Mononuclear cell (primary cell): ENCODE measurements around the gene GRIK4. TPM values are rescaled to one million over a fixed set of nuclear protein-coding genes. Genes with fewer than 3 reads are reported as not detected.

Experiments used
- H3K27me3 ChIP-seq: 2 replicates; pipeline ENCODE4 v1.6.0; 2011; ENCODE audit warnings: low read length, control low read depth; ENCODE audit not compliant: insufficient read depth
- H3K4me1 ChIP-seq: 2 replicates; pipeline ENCODE4 v1.5.1; 2011; ENCODE audit warnings: mild to moderate bottlenecking, low read length, control low read depth; ENCODE audit not compliant: insufficient read depth
- H3K4me3 ChIP-seq: 2 replicates; pipeline ENCODE4 v1.5.1; 2011; ENCODE audit warnings: mild to moderate bottlenecking, low read length, moderate library complexity
- H3K9me3 ChIP-seq: 2 replicates; pipeline ENCODE4 v1.5.1; 2011; ENCODE audit warnings: low read depth, mild to moderate bottlenecking, control low read depth, low read length
- total RNA-seq: library from RNA; depleted of rRNA; stranded (reverse); fragments of >200 nt; gene quantifications from one replicate; pipeline ENCODE4 v1.2.3, GENCODE V29; 2012

Gene GRIK4
- total RNA-seq, 1 donor, result 0.21 TPM

- H3K4me3 ChIP-seq, result no peak overlapping the region
- no peaks in the 10 kb centered on the region for H3K27me3 ChIP-seq
These were observed 15.7 kb downstream of the GRIK4 start for GRCh38 chr11:120527111-120527761.

GRCh38 chr11:120528749-120529148, 17.2 kb downstream of the GRIK4 start:
- no peaks in the 10 kb centered on the region for H3K27me3 ChIP-seq
- no peak overlapping the region for H3K4me3 ChIP-seq
- H3K9me3 ChIP-seq, result no peaks in the 10 kb centered on the region
- no peaks in the 10 kb centered on the region for H3K4me1 ChIP-seq

More at GRCh38 chr11:120527111-120527761, 15.7 kb downstream of the GRIK4 start:
- Histone ChIP-seq H3K4me1 (no peaks in the 10 kb centered on the region), H3K9me3 (no peaks in the 10 kb centered on the region)

- Histone ChIP-seq H3K4me1 (no peaks in the 10 kb centered on the region), H3K4me3 (no peak overlapping the region), H3K9me3 (no peaks in the 10 kb centered on the region), H3K27me3 (no peaks in the 10 kb centered on the region)
These were observed 17.7 kb downstream of the GRIK4 start for GRCh38 chr11:120529214-120529613.

GRCh38 chr11:120529911-120530310, 18.4 kb downstream of the GRIK4 start:
- H3K4me3 ChIP-seq, result no peak overlapping the region
- H3K4me1 ChIP-seq, result no peaks in the 10 kb centered on the region
- H3K9me3 ChIP-seq, result no peaks in the 10 kb centered on the region
- H3K27me3 ChIP-seq, result no peaks in the 10 kb centered on the region

GRCh38 chr11:120532082-120532831, 20.7 kb downstream of the GRIK4 start:
- H3K27me3 ChIP-seq, result no peaks in the 10 kb centered on the region
- no peak overlapping the region for H3K4me3 ChIP-seq
- no peaks in the 10 kb centered on the region for H3K9me3 ChIP-seq
- H3K4me1 ChIP-seq, result no peaks in the 10 kb centered on the region

GRCh38 chr11:120532832-120533196, 21.3 kb downstream of the GRIK4 start:
- H3K27me3 ChIP-seq, result no peaks in the 10 kb centered on the region
- H3K4me1 ChIP-seq, result no peaks in the 10 kb centered on the region
- no peak overlapping the region for H3K4me3 ChIP-seq
- no peaks in the 10 kb centered on the region for H3K9me3 ChIP-seq

GRCh38 chr11:120536091-120536796, 24.7 kb downstream of the GRIK4 start:
- no peak overlapping the region for H3K4me3 ChIP-seq
- H3K4me1 ChIP-seq, result no peaks in the 10 kb centered on the region
- H3K27me3 ChIP-seq, result no peaks in the 10 kb centered on the region
- H3K9me3 ChIP-seq, result no peaks in the 10 kb centered on the region

- no peaks in the 10 kb centered on the region for H3K27me3 ChIP-seq
These were observed 25.2 kb downstream of the GRIK4 start for GRCh38 chr11:120536797-120537169.

GRCh38 chr11:120537996-120538395, 26.4 kb downstream of the GRIK4 start:
- Histone ChIP-seq H3K27me3 (no peaks in the 10 kb centered on the region), H3K4me1 (no peaks in the 10 kb centered on the region), H3K9me3 (peaks cover 4% of the 10 kb centered on the region), H3K4me3 (no peak overlapping the region)

More at GRCh38 chr11:120536797-120537169, 25.2 kb downstream of the GRIK4 start:
- no peak overlapping the region for H3K4me3 ChIP-seq
- peaks cover under 1% of the 10 kb centered on the region for H3K9me3 ChIP-seq
- H3K4me1 ChIP-seq, result no peaks in the 10 kb centered on the region

- Histone ChIP-seq H3K4me1 (no peaks in the 10 kb centered on the region), H3K9me3 (peaks cover 4% of the 10 kb centered on the region), H3K4me3 (no peak overlapping the region), H3K27me3 (no peaks in the 10 kb centered on the region)
These were observed 27.2 kb downstream of the GRIK4 start for GRCh38 chr11:120538707-120539106.

- peaks cover 4% of the 10 kb centered on the region for H3K9me3 ChIP-seq
- H3K4me3 ChIP-seq, result no peak overlapping the region
- H3K27me3 ChIP-seq, result no peaks in the 10 kb centered on the region
- H3K4me1 ChIP-seq, result no peaks in the 10 kb centered on the region
These were observed 28.3 kb downstream of the GRIK4 start for GRCh38 chr11:120539667-120540369.

- Histone ChIP-seq H3K9me3 (peaks cover 4% of the 10 kb centered on the region), H3K4me1 (peaks cover 5% of the 10 kb centered on the region), H3K27me3 (no peaks in the 10 kb centered on the region), H3K4me3 (no peak overlapping the region)
These were observed 29.4 kb downstream of the GRIK4 start for GRCh38 chr11:120540744-120541465.

GRCh38 chr11:120543521-120544215, 32.1 kb downstream of the GRIK4 start:
- Histone ChIP-seq H3K9me3 (peaks cover 4% of the 10 kb centered on the region), H3K4me1 (peaks cover 11% of the 10 kb centered on the region), H3K4me3 (no peak overlapping the region), H3K27me3 (no peaks in the 10 kb centered on the region)

- peaks cover 11% of the 10 kb centered on the region for H3K4me1 ChIP-seq
- no peaks in the 10 kb centered on the region for H3K27me3 ChIP-seq
- H3K9me3 ChIP-seq, result peaks cover 4% of the 10 kb centered on the region
- no peak overlapping the region for H3K4me3 ChIP-seq
These were observed 34.3 kb downstream of the GRIK4 start for GRCh38 chr11:120545813-120546212.
